HG02870 (cell line): ENCODE measurements around the gene TTC4.

Source experiments
- ATAC-seq: cut with Tn5 transposase; IDR thresholded peaks from one replicate; pipeline ENCODE4 v1.9.1; 2021; ENCODE audit warnings: mild to moderate bottlenecking, moderate library complexity; ENCODE audit not compliant: unreplicated experiment

Gene TTC4

GRCh38 chr1:54703471-54703870 lies 12.2 kb upstream of the TTC4 start:
- ATAC-seq = no peak

DNA sequence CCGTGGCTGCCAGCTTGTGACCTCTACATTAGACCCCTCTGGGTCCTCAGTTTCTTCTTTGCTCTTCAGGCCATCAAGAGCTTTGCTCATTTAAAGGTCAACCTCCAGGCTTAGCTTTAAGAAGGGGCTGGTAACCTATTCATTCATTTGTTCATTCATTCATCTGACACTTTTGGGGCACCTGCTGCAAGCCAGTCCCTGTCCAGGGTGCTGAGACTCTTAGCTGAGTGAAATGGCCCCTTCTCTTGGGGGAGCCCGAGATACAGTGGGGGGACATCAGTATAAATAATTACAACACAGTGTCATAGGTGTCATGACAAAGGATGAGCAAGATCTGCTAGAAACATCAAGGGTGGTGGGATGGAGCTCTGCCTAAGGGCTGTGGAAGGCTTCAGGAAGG lies 10.5 kb upstream of the TTC4 start:
- no peak for ATAC-seq

GRCh38 chr1:54706419-54706818 lies 9.2 kb upstream of the TTC4 start:
- ATAC-seq = no peak

DNA sequence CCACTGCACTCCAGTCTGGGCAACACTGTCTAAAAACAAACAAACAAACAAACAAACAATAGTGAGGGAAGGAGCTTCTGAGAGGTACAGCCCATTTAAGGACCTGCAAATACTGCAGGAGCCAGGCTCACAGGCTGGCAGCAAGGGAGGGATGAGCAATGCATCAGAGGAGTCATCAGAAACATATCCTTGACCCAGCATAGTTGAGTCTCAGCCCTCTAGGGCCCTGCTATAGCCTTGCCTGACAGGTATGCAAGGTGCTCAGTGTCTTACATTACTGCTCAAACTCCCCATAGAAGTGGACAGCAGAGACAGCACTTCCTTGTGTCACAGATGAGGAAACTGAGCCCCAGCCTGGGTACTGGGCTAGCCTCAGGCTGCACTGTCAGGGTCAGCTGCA lies 7.3 kb upstream of the TTC4 start:
- no peak for ATAC-seq

DNA sequence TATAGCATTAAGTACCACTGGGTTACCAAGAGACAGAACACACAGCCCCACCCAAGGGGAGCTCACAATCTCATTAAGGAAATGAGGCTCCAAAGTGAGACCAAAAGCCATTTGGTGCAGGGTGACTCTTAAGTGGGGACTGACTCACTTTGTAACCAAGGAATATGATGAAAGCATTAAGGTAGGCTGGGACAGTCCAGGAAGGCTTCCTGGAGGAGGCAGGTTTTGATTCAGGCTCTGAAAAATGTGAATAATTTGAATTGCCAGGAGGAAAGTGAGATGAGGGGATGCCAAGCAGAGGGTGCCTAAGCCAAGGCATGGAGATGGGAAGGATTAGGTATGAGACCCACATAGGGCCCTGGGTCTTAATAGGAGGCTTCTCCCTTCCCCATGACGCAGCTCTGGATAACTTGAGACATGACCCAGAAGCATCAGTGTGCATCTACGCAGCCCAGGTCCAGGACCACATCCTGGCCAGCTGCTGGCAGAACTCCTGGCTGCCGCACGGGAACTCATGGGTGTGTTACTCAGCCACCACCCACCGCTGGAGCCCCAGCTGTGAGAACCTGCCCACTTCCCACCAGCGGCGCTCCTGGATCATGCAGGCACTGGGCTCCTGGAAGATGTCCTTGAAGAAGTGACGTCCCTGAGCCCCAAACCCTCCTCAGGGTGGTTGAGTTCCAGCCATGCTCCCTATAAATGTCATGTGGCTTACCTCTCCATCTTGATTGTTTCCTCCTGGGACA lies 5.9 kb upstream of the TTC4 start:
- no peak for ATAC-seq

DNA sequence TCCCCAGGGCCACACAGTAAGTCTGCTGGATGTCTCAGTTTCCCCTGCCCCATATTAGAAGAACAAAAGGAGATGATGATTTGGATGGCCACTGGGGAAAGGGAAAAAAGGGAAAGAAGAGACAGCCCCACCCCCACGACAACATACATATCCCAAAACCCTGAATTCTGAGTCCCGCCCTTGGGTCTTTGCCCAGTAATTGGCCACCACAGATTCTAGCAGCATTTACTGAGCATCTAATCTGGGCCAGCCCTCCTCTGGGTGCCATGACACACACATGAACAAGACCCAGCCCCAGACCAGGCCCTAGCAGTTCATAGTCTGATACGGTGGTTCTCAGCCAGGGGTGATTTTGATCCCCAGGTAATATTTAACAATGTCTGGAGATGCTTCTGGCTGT lies 5.2 kb upstream of the TTC4 start:
- ATAC-seq = no peak

DNA sequence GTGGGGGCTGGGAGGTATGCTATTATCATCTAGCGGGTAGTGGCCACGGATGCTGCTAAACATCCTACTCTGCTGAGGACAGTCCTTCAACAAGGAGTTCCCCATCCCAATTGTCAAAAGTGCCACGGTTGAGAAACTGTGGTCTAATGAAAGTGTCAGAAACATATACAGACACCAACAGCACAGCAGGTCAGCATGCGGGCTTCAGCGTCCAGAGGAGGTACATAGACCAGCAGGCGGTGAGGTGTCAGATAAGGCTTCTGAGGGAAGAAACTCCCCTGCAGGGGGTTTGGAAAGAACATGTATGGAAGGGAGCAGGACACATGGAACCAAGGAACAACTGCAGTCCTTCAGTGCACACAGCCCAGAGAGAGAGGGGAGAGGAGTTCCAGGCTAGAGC lies 4.8 kb upstream of the TTC4 start:
- ATAC-seq = no peak

GRCh38 chr1:54711536-54711935 lies 4.1 kb upstream of the TTC4 start:
- ATAC-seq = no peak

DNA sequence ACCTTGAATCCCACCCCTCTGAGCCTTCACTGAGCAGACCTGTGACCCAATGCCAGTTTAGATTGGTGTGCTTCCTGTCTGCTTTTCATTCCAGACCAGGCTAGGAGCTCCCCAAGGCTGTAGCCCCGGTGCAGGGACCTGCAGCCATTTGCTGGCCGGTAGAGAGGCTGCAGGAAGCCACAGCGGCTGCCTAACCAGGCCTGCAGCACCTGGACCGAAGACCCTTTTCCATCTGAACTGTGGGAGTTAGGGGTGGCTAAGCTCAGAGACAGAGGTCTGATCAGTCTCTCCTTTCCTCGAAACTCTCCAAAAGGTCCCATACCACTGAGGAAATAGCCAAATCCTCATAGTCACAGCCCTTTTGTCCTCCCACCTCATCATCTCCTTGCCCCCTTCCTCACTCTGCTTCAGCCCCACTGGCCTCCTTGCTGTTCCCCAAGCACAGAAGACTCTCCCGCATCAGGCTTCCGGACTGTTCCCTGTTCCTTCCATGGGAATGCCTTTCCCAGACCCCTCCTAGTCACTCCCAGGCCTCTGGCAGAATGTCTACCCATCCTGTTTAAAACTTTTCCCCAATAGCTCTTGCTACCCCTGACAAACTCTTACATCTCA lies 674 bp upstream of the TTC4 start:
- ATAC-seq = no peak

GRCh38 chr1:54716299-54717047 lies 812 bp downstream of the TTC4 start:
- peak; percentile 3 for ATAC-seq

- ATAC-seq = no peak
These were observed 6.1 kb downstream of the TTC4 start for GRCh38 chr1:54721719-54722118.

GRCh38 chr1:54723985-54724384 lies 8.3 kb downstream of the TTC4 start:
- no peak for ATAC-seq

GRCh38 chr1:54724771-54725170 lies 9.1 kb downstream of the TTC4 start:
- ATAC-seq = no peak

GRCh38 chr1:54728027-54728426 lies 12.4 kb downstream of the TTC4 start:
- no peak for ATAC-seq

DNA sequence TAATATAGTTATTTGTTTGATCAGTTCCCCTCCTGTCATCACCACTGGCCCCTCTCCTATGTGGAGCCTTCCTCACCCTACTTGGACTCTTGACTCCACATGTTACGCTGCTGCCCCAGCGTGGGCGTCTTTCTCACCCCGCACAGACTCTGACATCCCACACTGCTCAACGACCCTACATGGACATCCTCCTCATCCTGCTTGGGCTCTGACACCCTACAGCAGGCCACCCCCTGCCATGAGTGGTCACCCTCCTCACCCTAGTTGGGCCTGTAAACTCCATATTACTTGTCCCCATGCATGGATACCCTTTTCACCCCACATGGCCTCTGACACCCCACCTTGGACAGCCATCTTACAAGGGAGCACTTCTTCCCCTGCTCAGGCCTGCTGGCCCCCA lies 21.0 kb downstream of the TTC4 start:
- no peak for ATAC-seq

- no peak for ATAC-seq
These were observed 22.6 kb downstream of the TTC4 start for GRCh38 chr1:54738244-54738643.

DNA sequence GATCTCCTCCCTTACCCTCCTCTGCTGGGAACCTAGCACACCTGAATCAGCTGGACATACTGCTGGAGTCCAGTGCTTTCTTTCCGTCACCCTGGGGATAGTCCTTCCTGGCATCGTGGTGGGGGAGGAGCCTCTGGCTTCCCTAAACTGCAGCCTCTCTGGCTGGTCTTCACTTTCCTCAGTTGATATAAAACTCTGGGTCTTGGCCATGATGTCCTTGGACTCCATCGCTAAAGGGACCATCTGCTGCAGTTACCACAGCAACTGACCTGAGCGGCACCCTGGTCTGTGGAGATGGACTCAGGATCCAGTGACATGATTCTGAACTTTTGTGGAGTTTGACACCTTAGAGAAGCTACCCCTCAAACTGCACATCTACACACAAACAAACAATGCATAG lies 25.9 kb downstream of the TTC4 start:
- no peak for ATAC-seq

DNA sequence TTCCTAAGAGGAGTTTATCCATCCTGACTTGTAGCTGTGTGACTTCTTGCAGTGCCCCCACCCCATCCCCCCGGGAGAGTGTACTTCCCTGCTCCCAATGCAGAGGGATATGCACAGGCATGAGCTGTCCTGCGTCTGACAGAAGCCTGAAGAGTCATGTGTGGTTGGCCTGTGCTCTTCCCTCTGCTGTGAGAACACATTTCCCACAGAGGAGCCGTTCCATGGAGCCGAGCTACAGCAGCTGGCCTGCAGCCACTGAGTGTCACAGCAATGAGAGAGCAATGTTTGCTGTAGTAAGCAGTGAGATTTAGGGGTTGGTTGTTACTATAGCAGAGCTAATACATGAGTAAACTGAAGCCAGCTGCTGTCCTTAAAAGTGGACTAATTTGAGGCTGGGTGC lies 26.6 kb downstream of the TTC4 start:
- ATAC-seq = no peak

DNA sequence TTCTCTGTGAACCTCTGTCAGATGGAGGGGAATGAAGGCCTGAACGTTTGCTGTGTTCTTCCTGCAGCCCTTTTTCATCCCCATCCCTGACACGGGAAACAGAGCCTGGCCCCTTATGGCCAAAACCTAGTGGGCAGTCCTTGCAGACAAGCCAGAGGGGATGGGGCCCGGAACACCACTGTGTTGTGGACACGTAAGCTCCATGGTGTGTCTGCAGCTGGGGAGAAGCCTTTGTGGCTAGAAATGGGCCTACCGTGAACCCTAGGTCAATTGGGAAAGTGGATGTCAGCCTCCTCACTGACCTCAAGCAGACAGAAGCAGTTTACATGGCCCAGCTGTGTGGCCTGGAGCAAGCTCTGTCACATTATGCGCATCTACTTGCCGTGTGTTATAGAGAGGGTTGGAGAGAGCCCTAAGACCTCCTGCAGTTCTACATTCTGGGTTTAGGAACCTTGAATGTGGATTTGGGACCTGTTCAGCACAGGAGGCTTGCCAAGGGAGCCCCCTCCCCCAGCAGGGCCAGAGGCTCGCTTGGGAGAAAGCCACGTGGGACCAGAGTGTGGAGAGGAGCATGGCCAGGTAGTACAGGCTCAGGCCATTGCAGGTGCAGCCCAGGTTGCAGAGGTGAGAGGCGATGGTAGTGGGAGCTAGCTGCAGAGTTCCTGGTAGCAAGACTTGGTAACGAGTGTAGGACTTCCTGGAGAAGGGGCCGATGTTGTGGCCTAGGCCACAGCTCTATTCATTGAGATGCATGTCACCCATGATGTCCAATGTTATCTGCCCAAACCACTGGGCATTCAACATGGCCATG lies 28.0 kb downstream of the TTC4 start:
- no peak for ATAC-seq

- no peak for ATAC-seq
These were observed 29.0 kb downstream of the TTC4 start for GRCh38 chr1:54744696-54745095.

GRCh38 chr1:54745274-54745673 lies 29.6 kb downstream of the TTC4 start:
- no peak for ATAC-seq
